Jurkat, Clone E6-1 (cell line): ENCODE data around the gene PIRT.

Experiments
- DNase-seq: peaks from one replicate; pipeline ENCODE4 v3.0.0-alpha.2; 2011; ENCODE audit warnings: low read depth, low spot score
- H3K4me3 ChIP-seq: 2 replicates; pipeline ENCODE4 v1.5.1; 2011; ENCODE audit warnings: mild to moderate bottlenecking, low read length, control low read depth, moderate library complexity

PIRT gene

GRCh38 chr17:10793816-10794215, 44.1 kb downstream of the PIRT start:
- no peak for DNase-seq

GRCh38 chr17:10793256-10793655, 44.6 kb downstream of the PIRT start:
- no peak overlapping the region for H3K4me3 ChIP-seq
- DNase-seq = no peak

More at GRCh38 chr17:10793816-10794215, 44.1 kb downstream of the PIRT start:
- no peak overlapping the region for H3K4me3 ChIP-seq

GRCh38 chr17:10792151-10792550, 45.7 kb downstream of the PIRT start:
- DNase-seq = no peak
- H3K4me3 ChIP-seq = no peak overlapping the region

GRCh38 chr17:10790491-10791401, 47.1 kb downstream of the PIRT start:
- H3K4me3 ChIP-seq = no peak overlapping the region
- DNase-seq = no peak

GRCh38 chr17:10789694-10790271, 48.1 kb downstream of the PIRT start:
- no peak for DNase-seq
- H3K4me3 ChIP-seq = no peak overlapping the region

GRCh38 chr17:10787306-10788045, 50.4 kb downstream of the PIRT start:
- no peak overlapping the region for H3K4me3 ChIP-seq
- no peak for DNase-seq

- H3K4me3 ChIP-seq = no peak overlapping the region
Observed at GRCh38 chr17:10785295-10785694, 52.6 kb downstream of the PIRT start.

GRCh38 chr17:10779609-10780008, 58.3 kb downstream of the PIRT start:
- no peak overlapping the region for H3K4me3 ChIP-seq
- DNase-seq = no peak

More at GRCh38 chr17:10785295-10785694, 52.6 kb downstream of the PIRT start:
- DNase-seq = no peak

- DNase-seq = no peak
- no peak overlapping the region for H3K4me3 ChIP-seq
Observed at GRCh38 chr17:10777890-10778289, 60.0 kb downstream of the PIRT start.

- H3K4me3 ChIP-seq = no peak overlapping the region
- no peak for DNase-seq
Observed at GRCh38 chr17:10777131-10777807, 60.6 kb downstream of the PIRT start.

- H3K4me3 ChIP-seq = no peak overlapping the region
- no peak for DNase-seq
Observed at GRCh38 chr17:10776381-10776780, 61.5 kb downstream of the PIRT start.

GRCh38 chr17:10775740-10776356, 62.0 kb downstream of the PIRT start:
- H3K4me3 ChIP-seq = no peak overlapping the region
- DNase-seq = no peak

GRCh38 chr17:10775058-10775457, 62.8 kb downstream of the PIRT start:
- no peak for DNase-seq
- no peak overlapping the region for H3K4me3 ChIP-seq

GRCh38 chr17:10773391-10773790, 64.5 kb downstream of the PIRT start:
- no peak for DNase-seq

More at GRCh38 chr17:10773391-10773790, 64.5 kb downstream of the PIRT start:
- no peak overlapping the region for H3K4me3 ChIP-seq
